GM18861 (cell line): ENCODE data around the gene MEAK7.
"Not testable (repeated sequence)": the region's sequence is repeated elsewhere in the genome, so short reads cannot be mapped to it uniquely, and the experiment has no call there.

Experiments used
- ATAC-seq: cut with Tn5 transposase; IDR thresholded peaks from one replicate; pipeline ENCODE4 v1.9.1; 2021; ENCODE audit not compliant: unreplicated experiment

The MEAK7 gene

GRCh38 chr16:84534815-84535214 is 30.4 kb upstream of the MEAK7 start:
- no peak for ATAC-seq

- no peak for ATAC-seq
Measured at GRCh38 chr16:84532855-84533486, 28.5 kb upstream of the MEAK7 start.

GRCh38 chr16:84532291-84532724 is 27.8 kb upstream of the MEAK7 start:
- no peak for ATAC-seq

GRCh38 chr16:84531671-84532111 is 27.2 kb upstream of the MEAK7 start:
- ATAC-seq, result no peak

GRCh38 chr16:84530590-84530989 is 26.1 kb upstream of the MEAK7 start:
- ATAC-seq, result no peak

- ATAC-seq, result no peak
Measured at GRCh38 chr16:84529607-84530006, 25.1 kb upstream of the MEAK7 start.

- no peak for ATAC-seq
Measured at GRCh38 chr16:84528322-84528721, 23.9 kb upstream of the MEAK7 start.

- ATAC-seq, result no peak
Measured at GRCh38 chr16:84527532-84528269, 23.2 kb upstream of the MEAK7 start.

GRCh38 chr16:84526794-84527531 is 22.5 kb upstream of the MEAK7 start:
- ATAC-seq, result no peak

GRCh38 chr16:84524941-84525581 is 20.6 kb upstream of the MEAK7 start:
- ATAC-seq, result not testable (repeated sequence)

GRCh38 chr16:84524346-84524920 is 20.0 kb upstream of the MEAK7 start:
- no peak for ATAC-seq

GRCh38 chr16:84521497-84521770 is 17.0 kb upstream of the MEAK7 start:
- ATAC-seq, result no peak

- ATAC-seq, result no peak
Measured at GRCh38 chr16:84520725-84521496, 16.5 kb upstream of the MEAK7 start.

- ATAC-seq, result no peak
Measured at GRCh38 chr16:84519855-84520254, 15.4 kb upstream of the MEAK7 start.

GRCh38 chr16:84518804-84519341 is 14.4 kb upstream of the MEAK7 start:
- ATAC-seq, result no peak

GRCh38 chr16:84518220-84518619 is 13.8 kb upstream of the MEAK7 start:
- not testable (repeated sequence) for ATAC-seq

- ATAC-seq, result no peak
Measured at GRCh38 chr16:84517366-84517765, 12.9 kb upstream of the MEAK7 start.

- peak; percentile 87 for ATAC-seq
Measured at GRCh38 chr16:84514874-84515835, 10.7 kb upstream of the MEAK7 start.

- ATAC-seq, result no peak
Measured at GRCh38 chr16:84514295-84514873, 9.9 kb upstream of the MEAK7 start.
